Measurements from ENCODE around the gene ACOX3.

Gene ACOX3

GRCh38 chr4:8370835-8371595, 69.5 kb downstream of the ACOX3 start:
- DNase-seq, result no peak

- no peak for DNase-seq
These were observed 70.3 kb downstream of the ACOX3 start for GRCh38 chr4:8370106-8370787.

GRCh38 chr4:8369426-8370105, 71.0 kb downstream of the ACOX3 start:
- no peak for DNase-seq

- no peak for DNase-seq
These were observed 71.5 kb downstream of the ACOX3 start for GRCh38 chr4:8368998-8369397.

GRCh38 chr4:8368061-8368481, 72.5 kb downstream of the ACOX3 start:
- no peak for DNase-seq

GRCh38 chr4:8366601-8367000, 73.9 kb downstream of the ACOX3 start:
- DNase-seq, result no peak

GRCh38 chr4:8365951-8366350, 74.6 kb downstream of the ACOX3 start:
- no peak for DNase-seq

GRCh38 chr4:8365353-8365752, 75.2 kb downstream of the ACOX3 start:
- no peak for DNase-seq

GRCh38 chr4:8364848-8365350, 75.6 kb downstream of the ACOX3 start:
- DNase-seq, result no peak

GRCh38 chr4:8364141-8364540, 76.4 kb downstream of the ACOX3 start:
- DNase-seq, result no peak

GRCh38 chr4:8362483-8362882, 78.0 kb downstream of the ACOX3 start:
- DNase-seq, result peak; percentile 53

- peak; percentile 19 for DNase-seq
These were observed 81.3 kb downstream of the ACOX3 start for GRCh38 chr4:8359193-8359592.

GRCh38 chr4:8356856-8357255, 83.7 kb downstream of the ACOX3 start:
- DNase-seq, result peak; percentile 39

GRCh38 chr4:8355864-8356565, 84.5 kb downstream of the ACOX3 start:
- DNase-seq, result peak; percentile 41

GRCh38 chr4:8355306-8355705, 85.2 kb downstream of the ACOX3 start:
- DNase-seq, result peak; percentile 7

GRCh38 chr4:8353912-8354453, 86.5 kb downstream of the ACOX3 start:
- peak; percentile 43 for DNase-seq

- peak; percentile 42 for DNase-seq
These were observed 87.3 kb downstream of the ACOX3 start for GRCh38 chr4:8353158-8353669.

- DNase-seq, result peak; percentile 43
These were observed 88.0 kb downstream of the ACOX3 start for GRCh38 chr4:8352368-8353157.

GRCh38 chr4:8351931-8352367, 88.6 kb downstream of the ACOX3 start:
- DNase-seq, result peak; percentile 49

- DNase-seq, result peak; percentile 54
These were observed 89.6 kb downstream of the ACOX3 start for GRCh38 chr4:8350841-8351461.

- DNase-seq, result peak; percentile 42
These were observed 90.2 kb downstream of the ACOX3 start for GRCh38 chr4:8350352-8350751.

All from islet precursor cell (in vitro differentiated cells).